ENCODE measurements around the gene OR1L8. TPM values are rescaled to one million over a fixed set of nuclear protein-coding genes. Genes with fewer than 3 reads are reported as not detected.

OR1L8 gene
- polyA plus RNA-seq, 3 donors: not detected

GRCh38 chr9:122606587-122606986, 23.4 kb upstream of the OR1L8 start:
- H3K9ac ChIP-seq (ENCODE audit: insufficient read depth, low read length, poor library complexity, severe bottlenecking): no peak overlapping the region
- peaks cover 0 to 7% of the 10 kb centered on the region in 2 donors for H3K9me3 ChIP-seq (replicated peaks in 1 of 2; ENCODE audit: control insufficient read depth in 1 of 2, insufficient read depth in 1 of 2, low read length in 2 of 2)
- no peaks in the 10 kb centered on the region for H3K4me1 ChIP-seq (ENCODE audit: control insufficient read depth in 1 of 2, insufficient read depth in 2 of 2, low read length in 2 of 2)
- intact Hi-C loops (cut with micrococcal nuclease): no loop called here
- TF ChIP-seq CTCF (IDR thresholded peaks at IDR 0.05): no peak
- H3K4me1 Mint-ChIP-seq: no peaks in the 10 kb centered on the region
- no peak overlapping the region for H2AFZ ChIP-seq (ENCODE audit: insufficient read depth, low read depth, low read length, poor library complexity, severe bottlenecking)
- H3K36me3 Mint-ChIP-seq: no peaks in the 10 kb centered on the region
- H3K27ac Mint-ChIP-seq: no peak overlapping the region
- no peaks in the 10 kb centered on the region for H3K36me3 ChIP-seq (replicated peaks in 1 of 2; ENCODE audit: control insufficient read depth in 1 of 2, insufficient read depth in 2 of 2, low read length in 2 of 2)
- H4K20me1 ChIP-seq (ENCODE audit: insufficient read depth, low read length): no peaks in the 10 kb centered on the region
- H3K79me2 ChIP-seq (ENCODE audit: insufficient read depth, low read length): no peaks in the 10 kb centered on the region
- DNase-seq: no peak
- peaks cover 0 to 4% (median 3%) of the 10 kb centered on the region in 7 donors for H3K9me3 Mint-ChIP-seq
- no peak overlapping the region for H3K4me2 ChIP-seq (replicated peaks; ENCODE audit: extremely low read depth, low read length, poor library complexity, severe bottlenecking)
- 90% methylated on average over 1 of the region's 1 CpG for WGBS (ENCODE audit: insufficient coverage)
- no peak overlapping the region for H3K27ac ChIP-seq (ENCODE audit: low read depth in 1 of 2, low read length in 2 of 2)
- H3K4me3 ChIP-seq (replicated peaks in 1 of 3; ENCODE audit: low read depth in 2 of 3, low read length in 3 of 3): no peak overlapping the region
- no peak overlapping the region for H3K4me3 Mint-ChIP-seq
- H3K27me3 Mint-ChIP-seq (ENCODE audit: low read depth in 3 of 3): peaks cover 0 to 5% (median 4%) of the 10 kb centered on the region in 3 donors
- no peaks in the 10 kb centered on the region for H3K27me3 ChIP-seq (ENCODE audit: control insufficient read depth in 2 of 2, insufficient read depth in 2 of 2, low read length in 2 of 2)

- Histone ChIP-seq H3K4me2 (replicated peaks; ENCODE audit: extremely low read depth, low read length, poor library complexity, severe bottlenecking) (no peak overlapping the region), H3K4me3 (replicated peaks in 1 of 3; ENCODE audit: low read depth in 2 of 3, low read length in 3 of 3) (no peak overlapping the region), H3K4me1 (ENCODE audit: control insufficient read depth in 1 of 2, insufficient read depth in 2 of 2, low read length in 2 of 2) (no peaks in the 10 kb centered on the region), H3K79me2 (ENCODE audit: insufficient read depth, low read length) (no peaks in the 10 kb centered on the region), H2AFZ (ENCODE audit: insufficient read depth, low read depth, low read length, poor library complexity, severe bottlenecking) (no peak overlapping the region), H3K9ac (ENCODE audit: insufficient read depth, low read length, poor library complexity, severe bottlenecking) (no peak overlapping the region), H3K27me3 (ENCODE audit: control insufficient read depth in 2 of 2, insufficient read depth in 2 of 2, low read length in 2 of 2) (no peaks in the 10 kb centered on the region), H3K9me3 (replicated peaks in 1 of 2; ENCODE audit: control insufficient read depth in 1 of 2, insufficient read depth in 1 of 2, low read length in 2 of 2) (peaks cover 1 to 8% of the 10 kb centered on the region in 2 donors), H3K36me3 (replicated peaks in 1 of 2; ENCODE audit: control insufficient read depth in 1 of 2, insufficient read depth in 2 of 2, low read length in 2 of 2) (no peaks in the 10 kb centered on the region), H3K27ac (ENCODE audit: low read depth in 1 of 2, low read length in 2 of 2) (no peak overlapping the region), H4K20me1 (ENCODE audit: insufficient read depth, low read length) (no peaks in the 10 kb centered on the region)
- Mint-ChIP-seq H3K4me3 (no peak overlapping the region), H3K9me3 (peaks cover 2 to 8% (median 4%) of the 10 kb centered on the region in 7 donors), H3K4me1 (no peaks in the 10 kb centered on the region), H3K27me3 (ENCODE audit: low read depth in 3 of 3) (peaks cover 0 to 5% (median 4%) of the 10 kb centered on the region in 3 donors), H3K27ac (no peak overlapping the region), H3K36me3 (no peaks in the 10 kb centered on the region)
- no peak for DNase-seq
- TF ChIP-seq CTCF (IDR thresholded peaks at IDR 0.05): no peak
- no CpG with 5 or more reads among the region's 1 CpG for WGBS (ENCODE audit: insufficient coverage)
- intact Hi-C loops (cut with micrococcal nuclease): no loop called here
These were observed 22.5 kb upstream of the OR1L8 start for GRCh38 chr9:122605691-122606090.
